Measurements from ENCODE around the gene CDC25C. TPM values are rescaled to one million over a fixed set of nuclear protein-coding genes. Genes with fewer than 3 reads are reported as not detected.

Gene CDC25C
- total and polyA plus RNA-seq, 9 of the 15 experiments (the other 6 are each of a cell fraction or from before 2014, with no cell fraction given), result 19.1 to 63.7 (median 31.9) TPM

DNA sequence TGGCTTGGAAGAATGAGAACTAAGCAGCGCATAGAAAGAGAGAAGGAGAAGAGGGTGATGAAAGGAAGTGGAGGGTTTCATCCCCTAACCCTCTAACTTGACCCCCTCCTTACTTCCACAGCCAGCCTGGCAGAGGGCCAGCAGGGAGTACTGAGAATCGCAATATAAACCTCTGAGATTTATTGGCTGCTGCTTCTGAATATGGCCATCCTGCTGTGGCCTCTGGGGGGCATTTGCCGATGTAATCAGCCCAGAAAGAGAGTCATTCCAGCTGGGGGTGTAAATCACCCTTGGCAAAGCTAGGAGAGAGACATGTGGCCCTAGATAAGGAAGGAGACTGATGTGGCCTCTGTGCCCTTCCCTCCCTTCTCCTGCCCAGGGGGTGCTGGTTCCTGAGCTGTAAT, 56.2 kb downstream of the CDC25C start (continued):
- TF ChIP-seq, protein P1, sequence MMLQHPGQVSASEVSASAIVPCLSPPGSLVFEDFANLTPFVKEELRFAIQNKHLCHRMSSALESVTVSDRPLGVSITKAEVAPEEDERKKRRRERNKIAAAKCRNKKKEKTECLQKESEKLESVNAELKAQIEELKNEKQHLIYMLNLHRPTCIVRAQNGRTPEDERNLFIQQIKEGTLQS (IDR thresholded peaks at IDR 0.05), result no peak
- TF ChIP-seq, protein P1 (CRISPR knock-in tag; conservative IDR thresholded peaks at IDR 0.05), result no peak
- TF ChIP-seq NUFIP1 (IDR thresholded peaks at IDR 0.05; ENCODE audit: partially characterized antibody) (no peak), PTRF (tag; IDR thresholded peaks at IDR 0.05) (no peak), ZNF644 (tag; IDR thresholded peaks at IDR 0.05; ENCODE audit: low read depth) (no peak), ARID1B (IDR thresholded peaks at IDR 0.05) (peak; percentile 35), NFIC (IDR thresholded peaks at IDR 0.05) (peak; percentile 83), CBX5 (IDR thresholded peaks at IDR 0.05; ENCODE audit: borderline replicate concordance, low read depth) (no peak), TOE1 (IDR thresholded peaks at IDR 0.05; ENCODE audit: borderline replicate concordance) (no peak), TOE1 (CRISPR knock-in tag; IDR thresholded peaks at IDR 0.05; ENCODE audit: borderline replicate concordance, low read depth) (no peak), KDM1A (IDR thresholded peaks at IDR 0.05) (peak; percentile 72 to 79; a peak in 3 of 4 replicates), CBFA2T3 (IDR thresholded peaks at IDR 0.05) (peak; percentile 76), HDAC1 (IDR thresholded peaks at IDR 0.05) (0 out of 4 replicates have a peak, but pooled peaks of 1 of the 2 experiments have one; percentile 14), ZNF695 (CRISPR knock-in tag; IDR thresholded peaks at IDR 0.05) (no peak), MEIS2 (IDR thresholded peaks at IDR 0.05; ENCODE audit: partially characterized antibody) (peak; percentile 84), POLR2AphosphoS5 (IDR thresholded peaks at IDR 0.05; ENCODE audit: control insufficient read depth, insufficient read depth, low read depth, low read length) (peak; percentile 24; the same call in 1 of the 2 replicates)
- TF ChIP-seq, protein P2, sequence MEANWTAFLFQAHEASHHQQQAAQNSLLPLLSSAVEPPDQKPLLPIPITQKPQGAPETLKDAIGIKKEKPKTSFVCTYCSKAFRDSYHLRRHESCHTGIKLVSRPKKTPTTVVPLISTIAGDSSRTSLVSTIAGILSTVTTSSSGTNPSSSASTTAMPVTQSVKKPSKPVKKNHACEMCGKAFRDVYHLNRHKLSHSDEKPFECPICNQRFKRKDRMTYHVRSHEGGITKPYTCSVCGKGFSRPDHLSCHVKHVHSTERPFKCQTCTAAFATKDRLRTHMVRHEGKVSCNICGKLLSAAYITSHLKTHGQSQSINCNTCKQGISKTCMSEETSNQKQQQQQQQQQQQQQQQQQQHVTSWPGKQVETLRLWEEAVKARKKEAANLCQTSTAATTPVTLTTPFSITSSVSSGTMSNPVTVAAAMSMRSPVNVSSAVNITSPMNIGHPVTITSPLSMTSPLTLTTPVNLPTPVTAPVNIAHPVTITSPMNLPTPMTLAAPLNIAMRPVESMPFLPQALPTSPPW (CRISPR knock-in tag; IDR thresholded peaks at IDR 0.05), result peak; percentile 48; the same call in 1 of the 2 replicates
- TF ChIP-seq, protein P3, sequence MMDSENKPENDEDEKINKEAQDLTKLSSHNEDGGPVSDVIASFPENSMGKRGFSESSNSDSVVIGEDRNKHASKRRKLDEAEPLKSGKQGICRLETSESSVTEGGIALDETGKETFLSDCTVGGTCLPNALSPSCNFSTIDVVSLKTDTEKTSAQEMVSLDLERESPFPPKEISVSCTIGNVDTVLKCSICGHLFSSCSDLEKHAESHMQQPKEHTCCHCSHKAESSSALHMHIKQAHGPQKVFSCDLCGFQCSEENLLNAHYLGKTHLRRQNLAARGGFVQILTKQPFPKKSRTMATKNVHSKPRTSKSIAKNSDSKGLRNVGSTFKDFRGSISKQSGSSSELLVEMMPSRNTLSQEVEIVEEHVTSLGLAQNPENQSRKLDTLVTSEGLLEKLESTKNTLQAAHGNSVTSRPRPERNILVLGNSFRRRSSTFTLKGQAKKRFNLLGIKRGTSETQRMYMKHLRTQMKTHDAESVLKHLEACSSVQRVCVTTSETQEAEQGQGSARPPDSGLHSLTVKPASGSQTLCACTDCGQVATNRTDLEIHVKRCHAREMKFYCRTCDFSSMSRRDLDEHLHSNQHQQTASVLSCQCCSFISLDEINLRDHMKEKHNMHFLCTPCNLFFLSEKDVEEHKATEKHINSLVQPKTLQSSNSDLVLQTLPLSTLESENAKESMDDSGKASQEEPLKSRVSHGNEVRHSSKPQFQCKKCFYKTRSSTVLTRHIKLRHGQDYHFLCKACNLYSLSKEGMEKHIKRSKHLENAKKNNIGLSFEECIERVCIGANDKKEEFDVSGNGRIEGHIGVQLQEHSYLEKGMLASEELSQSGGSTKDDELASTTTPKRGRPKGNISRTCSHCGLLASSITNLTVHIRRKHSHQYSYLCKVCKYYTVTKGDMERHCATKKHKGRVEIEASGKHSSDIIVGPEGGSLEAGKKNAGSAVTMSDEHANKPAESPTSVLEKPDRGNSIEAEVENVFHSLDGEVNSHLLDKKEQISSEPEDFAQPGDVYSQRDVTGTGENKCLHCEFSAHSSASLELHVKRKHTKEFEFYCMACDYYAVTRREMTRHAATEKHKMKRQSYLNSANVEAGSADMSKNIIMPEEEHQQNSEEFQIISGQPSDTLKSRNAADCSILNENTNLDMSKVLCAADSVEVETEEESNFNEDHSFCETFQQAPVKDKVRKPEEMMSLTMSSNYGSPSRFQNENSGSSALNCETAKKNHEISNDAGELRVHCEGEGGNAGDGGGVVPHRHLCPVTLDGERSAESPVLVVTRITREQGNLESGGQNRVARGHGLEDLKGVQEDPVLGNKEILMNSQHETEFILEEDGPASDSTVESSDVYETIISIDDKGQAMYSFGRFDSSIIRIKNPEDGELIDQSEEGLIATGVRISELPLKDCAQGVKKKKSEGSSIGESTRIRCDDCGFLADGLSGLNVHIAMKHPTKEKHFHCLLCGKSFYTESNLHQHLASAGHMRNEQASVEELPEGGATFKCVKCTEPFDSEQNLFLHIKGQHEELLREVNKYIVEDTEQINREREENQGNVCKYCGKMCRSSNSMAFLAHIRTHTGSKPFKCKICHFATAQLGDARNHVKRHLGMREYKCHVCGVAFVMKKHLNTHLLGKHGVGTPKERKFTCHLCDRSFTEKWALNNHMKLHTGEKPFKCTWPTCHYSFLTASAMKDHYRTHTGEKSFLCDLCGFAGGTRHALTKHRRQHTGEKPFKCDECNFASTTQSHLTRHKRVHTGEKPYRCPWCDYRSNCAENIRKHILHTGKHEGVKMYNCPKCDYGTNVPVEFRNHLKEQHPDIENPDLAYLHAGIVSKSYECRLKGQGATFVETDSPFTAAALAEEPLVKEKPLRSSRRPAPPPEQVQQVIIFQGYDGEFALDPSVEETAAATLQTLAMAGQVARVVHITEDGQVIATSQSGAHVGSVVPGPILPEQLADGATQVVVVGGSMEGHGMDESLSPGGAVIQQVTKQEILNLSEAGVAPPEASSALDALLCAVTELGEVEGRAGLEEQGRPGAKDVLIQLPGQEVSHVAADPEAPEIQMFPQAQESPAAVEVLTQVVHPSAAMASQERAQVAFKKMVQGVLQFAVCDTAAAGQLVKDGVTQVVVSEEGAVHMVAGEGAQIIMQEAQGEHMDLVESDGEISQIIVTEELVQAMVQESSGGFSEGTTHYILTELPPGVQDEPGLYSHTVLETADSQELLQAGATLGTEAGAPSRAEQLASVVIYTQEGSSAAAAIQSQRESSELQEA (IDR thresholded peaks at IDR 0.05; ENCODE audit: low read depth), result no peak

Data from K562 (cell line).